Kidney glomerular epithelial cell (primary cell): ENCODE measurements around the gene CDHR5.

Experiments
- DNase-seq: peaks from one replicate; lab custom pipeline; 2025; lab: John Stamatoyannopoulos, UW

CDHR5 gene

DNA sequence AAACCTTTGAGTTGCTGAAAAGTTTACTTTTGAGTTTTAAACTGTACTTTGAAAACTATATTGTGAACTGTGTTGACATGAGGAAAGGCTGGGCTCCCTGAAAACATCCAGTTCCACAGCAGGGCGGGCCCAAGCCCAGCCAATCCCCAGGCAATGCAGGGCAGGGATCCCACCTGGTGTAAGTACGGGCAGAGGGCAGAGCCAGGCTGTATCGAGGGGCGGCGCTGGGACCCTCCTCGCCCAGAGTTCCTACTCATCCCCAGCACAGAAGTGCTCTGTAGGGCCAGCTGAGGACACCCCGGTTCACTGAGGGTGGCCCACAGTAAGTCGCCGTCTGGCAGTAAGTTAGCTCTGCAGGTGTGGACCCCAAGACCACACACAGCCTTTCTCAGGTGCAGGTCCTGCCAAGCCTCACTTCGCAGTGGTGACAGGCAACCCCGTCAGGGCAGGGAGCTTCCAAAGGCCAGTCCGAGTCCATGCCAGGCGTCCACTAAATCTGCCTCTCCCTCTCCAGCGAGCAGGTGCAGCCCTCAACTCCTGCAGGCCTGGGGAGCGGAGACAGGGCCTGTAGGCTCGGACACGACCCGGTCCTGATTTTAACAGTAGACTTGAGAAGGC lies 57.6 kb downstream of the CDHR5 start:
- no peak for DNase-seq
